ENCODE measurements around the gene ITPKB.

The ITPKB gene

DNA sequence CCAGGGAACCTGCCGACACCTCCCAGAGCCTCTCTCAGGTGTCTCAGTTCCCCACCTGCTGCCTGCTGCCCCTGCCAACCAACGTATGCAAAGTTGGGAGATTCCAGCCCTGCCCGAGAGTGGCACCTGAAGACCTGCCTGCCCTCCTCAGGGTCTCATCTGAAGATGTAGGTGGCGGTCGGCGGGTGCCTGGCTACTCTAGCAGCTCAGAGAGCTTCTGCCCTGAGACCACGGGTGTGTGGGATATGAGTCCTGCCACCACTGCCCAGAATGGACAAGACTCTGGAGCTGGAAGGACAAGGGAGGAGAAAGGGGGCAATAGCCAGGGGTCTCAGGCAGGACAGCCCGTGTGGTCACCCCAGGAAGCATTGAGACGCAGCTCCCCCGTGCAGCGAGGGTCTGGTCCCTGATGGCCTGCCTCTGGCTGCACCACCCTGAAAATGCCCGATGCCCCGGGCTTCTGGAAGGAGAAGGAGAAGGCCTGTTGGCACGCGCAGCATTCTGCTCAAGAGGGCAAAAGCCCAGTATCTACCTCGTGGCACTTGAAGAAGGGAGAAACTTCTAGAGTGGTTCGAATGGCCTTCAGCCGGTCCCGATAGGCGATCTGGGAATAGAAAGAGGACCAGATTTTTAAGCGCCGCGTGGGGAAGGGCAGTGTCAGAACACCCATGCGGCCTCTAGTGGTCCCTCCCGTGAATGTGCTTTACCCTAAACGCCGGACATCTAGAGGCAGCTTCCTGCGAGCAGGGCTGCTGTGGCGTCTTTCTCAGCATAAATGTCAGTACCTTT lies 101.7 kb downstream of the ITPKB start:
- no peak for DNase-seq (ENCODE audit: low read depth in 2 of 2)

DNA sequence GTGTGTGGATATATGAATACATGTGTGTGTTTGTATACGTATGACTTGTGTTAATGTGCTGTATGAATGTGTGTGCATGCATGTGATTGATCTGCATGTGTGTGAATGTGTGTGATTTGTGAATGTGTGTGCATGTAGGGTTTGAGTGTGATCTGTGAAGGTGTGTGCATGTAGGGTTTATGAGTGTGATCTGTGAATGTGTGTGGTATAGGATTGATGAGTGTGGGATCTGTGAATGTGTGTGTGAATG lies 102.3 kb downstream of the ITPKB start:
- DNase-seq (ENCODE audit: low read depth in 2 of 2) = no peak

DNA sequence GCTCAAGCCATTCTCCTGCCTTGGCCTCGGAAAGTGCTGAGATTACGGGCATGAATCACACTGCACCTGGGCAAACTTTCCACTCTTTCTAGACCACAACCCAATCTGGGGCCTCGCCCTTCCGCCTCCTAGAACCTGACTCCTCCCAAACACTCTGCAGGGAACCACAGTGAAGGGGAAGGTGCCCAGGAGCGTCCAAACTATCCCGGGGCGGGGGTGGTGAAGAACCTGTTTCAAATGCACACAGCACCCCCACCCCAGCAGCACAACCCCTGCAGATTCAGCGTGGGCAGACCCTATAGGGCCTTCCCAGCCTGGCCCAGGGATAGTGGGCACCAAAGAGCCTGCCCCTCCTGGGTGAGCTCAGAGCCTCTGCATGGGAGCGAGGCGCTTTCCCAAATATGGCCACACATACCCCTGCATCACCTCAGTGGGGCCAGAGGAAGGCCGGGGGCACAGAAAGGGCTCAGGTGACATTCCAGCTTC lies 103.6 kb downstream of the ITPKB start:
- DNase-seq (ENCODE audit: low read depth in 2 of 2) = peak; percentile 33 to 42

DNA sequence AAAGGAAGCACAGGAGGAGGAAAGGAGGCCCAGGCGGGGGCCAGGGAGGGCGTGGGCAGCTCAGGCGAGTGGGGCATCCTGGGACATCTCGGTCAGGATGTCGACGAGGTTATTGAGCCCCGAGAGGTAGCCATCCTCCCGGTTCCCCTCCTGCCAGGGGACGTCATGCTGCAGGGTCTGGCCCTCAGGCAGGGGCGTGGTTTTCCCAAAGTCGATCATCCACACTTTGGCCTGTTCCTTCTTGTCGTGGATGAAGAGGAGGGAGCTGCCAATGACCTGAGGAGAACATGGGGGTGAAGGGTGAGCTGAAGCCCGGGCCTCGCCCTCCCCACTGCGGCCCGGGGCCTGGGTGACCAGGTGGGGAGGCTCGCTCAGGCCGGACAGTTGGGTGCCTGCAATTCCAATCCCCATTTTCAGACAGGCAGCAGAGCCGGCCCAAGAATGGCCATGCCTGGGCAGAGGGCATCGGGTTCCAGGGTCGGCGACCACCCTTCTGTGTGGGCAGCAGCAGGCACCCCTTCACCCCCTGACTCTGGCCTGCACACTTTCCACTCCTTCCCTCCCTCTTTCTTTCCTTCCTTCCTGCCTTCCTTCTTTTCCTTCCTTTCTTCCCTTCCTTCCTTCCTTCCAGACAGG lies 104.4 kb downstream of the ITPKB start:
- no peak for DNase-seq (ENCODE audit: low read depth in 2 of 2)

DNA sequence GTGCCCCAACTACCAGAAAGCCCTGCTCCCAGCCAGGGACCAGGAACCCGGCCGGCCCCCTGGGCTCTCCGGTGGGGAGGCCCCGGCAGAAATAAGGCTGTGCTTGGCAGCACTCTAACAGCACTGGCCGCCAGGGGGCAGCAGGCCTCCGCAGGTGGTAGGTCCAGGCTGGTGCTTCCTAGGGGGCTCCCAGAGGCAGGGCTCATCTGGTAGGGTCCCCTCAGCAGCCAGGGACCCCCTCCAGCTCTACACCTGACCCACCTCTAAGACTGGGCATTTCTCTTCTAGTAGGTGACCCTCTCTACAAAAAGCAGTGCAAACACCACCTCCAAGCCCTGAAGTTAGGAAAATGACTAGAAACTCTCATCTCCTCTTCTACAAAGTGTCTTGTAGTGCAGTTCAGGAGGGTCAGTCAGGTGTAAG lies 104.9 kb downstream of the ITPKB start:
- DNase-seq (ENCODE audit: low read depth in 2 of 2) = peak; percentile 64 to 70

DNA sequence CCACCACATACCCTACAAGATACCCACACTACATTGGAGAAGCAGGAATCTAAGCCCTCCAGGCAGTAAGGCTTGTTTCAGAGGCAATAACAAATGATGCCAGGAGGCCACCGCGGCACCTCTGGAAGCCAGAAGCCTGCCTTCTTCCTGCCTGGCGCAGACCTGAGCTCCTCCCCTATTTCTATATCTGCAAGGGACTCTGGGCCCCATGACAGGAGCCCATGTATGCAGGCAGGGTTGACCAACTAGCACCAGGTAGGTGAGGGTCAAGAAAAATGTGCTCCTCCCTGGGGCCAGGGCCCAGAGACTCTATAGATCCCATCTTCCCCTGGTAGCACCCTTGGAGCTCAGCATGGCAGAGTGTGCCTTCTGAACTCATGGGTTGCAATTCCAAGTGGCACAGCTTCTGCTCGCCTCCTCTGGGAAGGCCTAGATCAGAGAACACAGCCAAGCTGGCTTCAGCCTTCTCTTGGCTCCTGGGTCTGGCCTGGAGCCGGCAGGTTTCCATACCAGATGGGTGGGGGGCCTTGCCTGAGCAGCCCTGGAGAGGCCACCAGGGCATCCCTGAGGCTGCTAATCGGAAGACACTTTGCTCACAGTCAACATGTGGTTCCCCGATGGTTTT lies 105.4 kb downstream of the ITPKB start:
- DNase-seq (ENCODE audit: low read depth in 2 of 2) = no peak

DNA sequence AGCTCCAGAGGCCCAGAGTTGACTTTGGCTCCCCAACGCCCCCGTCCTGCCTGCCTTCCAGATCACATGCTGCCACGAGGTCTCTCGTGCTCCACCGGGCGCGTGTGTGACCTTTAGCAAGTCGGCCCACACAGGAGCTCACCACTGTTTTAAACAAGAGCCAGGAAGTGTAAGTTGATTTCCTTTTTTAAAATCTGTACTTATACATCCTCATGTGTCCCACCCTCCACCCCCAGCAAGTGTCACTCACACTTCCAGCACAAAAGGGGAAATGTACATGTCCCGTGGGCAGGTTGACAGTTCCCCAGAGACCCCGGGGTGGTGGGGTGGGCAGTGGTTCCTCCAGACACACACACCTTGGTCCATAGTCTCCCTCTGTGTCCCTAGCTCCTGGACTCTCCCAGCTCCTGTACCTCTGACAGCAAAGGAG lies 106.1 kb downstream of the ITPKB start:
- peak in 1 of 2 donors; percentile 53 for DNase-seq (ENCODE audit: low read depth in 2 of 2)

DNA sequence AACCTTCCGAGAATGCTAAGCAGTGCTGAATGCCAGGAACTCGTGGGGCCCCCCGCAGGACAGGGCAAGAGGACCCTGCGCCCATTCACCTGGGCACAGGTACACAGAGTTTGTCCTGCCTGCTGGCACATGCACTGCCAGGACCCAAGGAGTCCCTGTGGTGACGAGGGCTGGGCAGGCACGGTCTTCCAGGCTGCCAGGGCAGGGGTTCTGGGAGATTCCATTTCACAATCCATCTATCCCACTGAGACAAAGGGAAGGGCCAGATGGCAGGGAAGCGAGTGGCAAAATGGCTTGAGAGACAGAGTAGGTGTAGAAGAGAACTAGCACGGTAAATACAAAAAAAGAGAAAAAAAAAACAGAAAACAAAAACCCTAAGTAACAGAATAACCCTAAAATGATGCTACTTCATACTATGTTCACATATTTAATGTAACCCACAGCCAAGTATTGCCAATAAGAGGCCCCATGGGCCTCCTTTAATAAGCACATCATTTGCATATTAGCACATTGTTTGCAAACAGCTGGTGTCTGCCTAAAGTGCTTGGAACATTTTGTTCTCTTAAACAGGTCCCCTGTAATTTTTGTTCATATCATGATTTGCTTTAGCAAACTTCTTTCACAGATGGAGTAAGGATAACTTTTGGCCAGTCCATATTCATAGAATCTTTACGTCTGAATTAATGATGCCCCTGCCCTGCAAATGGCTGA lies 106.8 kb downstream of the ITPKB start:
- DNase-seq (ENCODE audit: low read depth in 2 of 2) = no peak

DNA sequence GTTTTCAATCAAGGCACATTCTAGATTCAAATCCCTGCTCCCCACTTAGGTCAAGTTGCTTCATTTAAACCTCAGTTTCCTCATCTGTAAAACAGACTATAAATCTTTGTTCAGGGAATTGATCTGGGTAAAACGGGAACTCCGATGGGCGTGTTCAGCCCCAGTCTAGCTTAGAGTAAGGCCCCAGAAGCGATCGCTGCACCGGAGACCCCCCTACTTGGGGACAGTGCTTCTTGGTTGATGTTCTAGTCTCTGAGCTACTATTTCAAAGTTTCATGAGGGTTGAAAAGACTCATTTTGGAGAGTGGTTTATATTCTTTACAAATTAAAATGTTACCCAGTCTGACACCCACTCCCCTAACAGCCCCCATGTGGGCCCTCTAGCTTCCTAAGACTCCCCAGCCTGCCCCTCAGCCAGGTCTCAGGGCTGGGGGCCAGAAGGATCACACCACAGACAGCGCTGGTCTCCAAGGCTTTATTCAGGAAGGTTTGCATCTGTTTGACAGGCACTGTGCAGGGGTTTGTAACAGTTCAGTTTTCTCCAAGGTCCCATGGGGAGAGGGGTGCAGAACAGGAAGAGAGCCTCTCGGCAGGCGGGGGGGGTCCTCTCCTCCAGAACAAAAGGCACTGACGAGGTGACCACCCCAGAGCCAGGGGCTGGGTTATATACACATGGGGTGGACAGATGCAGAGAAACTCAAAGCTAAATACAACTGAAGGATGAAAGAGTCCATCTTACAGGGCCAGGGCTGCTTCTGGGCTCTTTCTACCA lies 107.7 kb downstream of the ITPKB start:
- no peak for DNase-seq (ENCODE audit: low read depth in 2 of 2)

DNA sequence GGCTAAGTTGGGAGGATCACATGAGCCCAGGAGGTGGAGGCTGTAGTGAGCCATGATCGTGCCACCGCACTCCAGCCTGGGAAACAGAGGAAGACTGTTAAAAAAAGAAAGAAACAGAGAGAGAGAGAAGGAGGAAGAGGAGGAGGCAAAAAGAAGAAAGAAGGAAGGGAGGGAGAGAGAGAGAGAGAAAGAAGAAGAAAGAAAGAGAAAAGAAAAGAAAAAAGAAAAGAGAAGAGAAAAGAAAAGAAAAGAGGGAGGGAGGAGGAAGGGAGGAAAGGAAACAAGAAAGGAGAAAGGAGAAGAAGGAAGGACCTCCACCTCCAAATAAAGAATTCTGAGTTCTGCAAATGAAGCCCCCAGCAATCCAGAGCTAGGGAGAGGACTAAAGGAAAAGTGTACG lies 108.5 kb downstream of the ITPKB start:
- no peak for DNase-seq (ENCODE audit: low read depth in 2 of 2)

DNA sequence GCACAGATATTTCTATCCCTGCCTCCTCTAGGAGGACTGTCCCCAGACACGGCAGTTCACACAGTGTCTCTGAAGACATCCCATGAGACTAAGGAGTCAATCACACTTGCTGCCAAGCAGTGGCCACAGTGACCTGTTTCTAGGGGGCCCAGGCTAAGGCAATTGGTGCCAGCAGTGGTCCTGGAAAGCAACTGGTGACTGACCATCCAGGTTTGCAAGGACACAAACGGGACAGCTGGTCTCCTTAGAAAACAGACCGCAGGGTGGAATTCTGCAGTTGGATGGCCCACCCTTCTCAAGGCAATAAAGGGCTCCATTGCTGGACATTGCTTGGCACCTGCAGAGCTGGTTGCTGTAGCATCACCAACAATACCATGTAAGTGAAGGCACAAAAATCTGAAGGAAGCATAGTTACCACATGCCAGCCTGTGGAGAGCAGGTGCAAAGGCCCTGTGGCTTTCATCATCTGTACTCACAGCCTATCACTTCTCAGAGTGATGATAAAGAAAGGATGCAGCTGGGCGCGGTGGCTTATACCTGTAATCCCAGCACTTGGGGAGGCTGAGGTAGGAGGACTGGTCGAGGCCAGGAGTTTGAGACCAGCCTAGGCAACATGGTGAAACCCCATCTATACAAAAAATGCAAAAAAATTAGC lies 109.1 kb downstream of the ITPKB start:
- no peak for DNase-seq (ENCODE audit: low read depth in 2 of 2)

DNA sequence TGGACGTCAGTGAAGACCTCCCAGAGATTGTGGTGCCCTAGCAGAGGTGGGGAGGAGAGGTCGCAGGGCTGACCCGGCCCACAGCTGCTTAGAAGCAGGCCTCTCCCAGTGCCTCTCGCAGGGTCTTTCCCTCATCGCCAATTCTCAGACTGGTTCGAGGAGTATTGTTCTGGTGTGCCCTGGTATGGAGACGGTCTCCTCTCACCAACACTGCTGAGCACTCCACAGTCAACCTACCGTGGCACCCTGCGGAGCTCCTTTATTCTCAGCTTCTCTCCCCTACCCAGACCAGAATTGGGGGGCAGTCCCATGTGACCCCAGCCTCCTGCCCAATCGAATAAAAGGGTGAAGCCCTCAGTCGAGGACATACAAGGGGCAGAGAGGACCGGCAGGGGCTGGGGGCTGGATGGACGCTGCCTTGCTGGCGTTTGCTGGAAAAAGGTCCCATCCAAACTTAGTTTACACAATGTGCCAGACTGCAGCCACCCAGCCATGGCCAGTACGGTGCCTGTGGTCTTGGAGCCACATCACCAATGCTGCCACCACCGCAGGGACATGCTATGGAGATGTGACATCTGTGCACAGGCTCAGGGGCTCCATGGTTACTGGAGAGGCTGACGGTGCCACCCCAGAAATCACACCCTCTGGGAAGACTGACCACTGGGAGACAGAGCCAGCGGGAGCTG lies 109.7 kb downstream of the ITPKB start:
- no peak for DNase-seq (ENCODE audit: low read depth in 2 of 2)

DNA sequence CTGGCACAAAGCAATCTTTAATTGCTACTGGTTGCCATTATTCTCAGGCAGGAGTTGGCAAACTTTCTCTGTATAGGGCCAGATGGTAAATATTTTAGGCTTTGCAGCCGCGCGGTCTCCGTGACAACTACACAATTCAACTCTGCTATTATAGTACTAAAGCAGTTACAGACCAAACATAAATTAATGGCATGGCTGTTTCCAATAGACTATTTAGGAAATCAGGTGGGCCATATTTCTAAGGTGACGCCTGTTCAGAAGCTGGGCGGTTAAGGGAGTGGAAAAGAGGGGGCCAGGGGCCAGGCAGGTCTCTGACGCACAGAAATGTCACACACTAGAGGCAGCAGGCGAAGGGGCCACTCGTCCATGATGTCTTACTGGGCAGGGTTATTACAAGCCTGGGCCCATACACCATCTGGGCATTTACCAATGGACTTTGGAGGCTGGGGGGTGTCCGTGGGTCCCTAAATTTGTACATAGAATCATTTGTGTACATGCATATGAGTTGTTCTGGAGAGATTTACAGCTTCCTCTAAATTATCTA lies 110.4 kb downstream of the ITPKB start:
- no peak for DNase-seq (ENCODE audit: low read depth in 2 of 2)

DNA sequence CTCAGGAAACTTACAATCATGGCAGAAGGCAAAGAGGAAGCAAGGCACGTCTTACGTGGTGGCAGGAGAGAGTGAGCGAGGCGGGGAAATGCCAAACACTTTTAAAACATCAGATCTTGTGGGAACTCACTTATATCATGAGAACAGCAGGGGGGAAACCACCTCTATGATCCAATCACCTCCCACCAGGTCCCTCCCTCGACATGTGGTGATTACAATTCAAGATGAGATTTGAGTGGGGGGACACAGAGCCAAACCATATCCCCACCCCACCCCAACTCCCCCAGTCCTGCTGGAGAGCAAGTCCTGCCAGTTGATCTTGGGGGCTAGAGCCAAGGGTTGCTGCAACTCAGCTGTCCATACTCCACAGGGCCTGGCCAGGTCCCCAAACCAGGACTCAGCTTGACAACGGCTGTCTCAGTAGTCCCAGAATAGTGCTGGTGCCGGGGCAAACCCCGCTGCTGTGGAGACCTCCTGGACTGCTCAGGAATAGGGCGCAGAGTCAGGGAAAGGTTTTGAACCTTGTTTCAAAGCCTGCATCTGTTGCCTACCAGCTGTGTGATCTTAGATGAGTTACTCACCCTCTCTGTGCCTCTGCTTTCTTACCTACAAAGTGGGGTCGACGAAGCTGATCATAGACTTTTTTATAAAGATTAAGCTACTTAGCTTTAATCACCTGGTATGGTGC lies 111.0 kb downstream of the ITPKB start:
- no peak for DNase-seq (ENCODE audit: low read depth in 2 of 2)

DNA sequence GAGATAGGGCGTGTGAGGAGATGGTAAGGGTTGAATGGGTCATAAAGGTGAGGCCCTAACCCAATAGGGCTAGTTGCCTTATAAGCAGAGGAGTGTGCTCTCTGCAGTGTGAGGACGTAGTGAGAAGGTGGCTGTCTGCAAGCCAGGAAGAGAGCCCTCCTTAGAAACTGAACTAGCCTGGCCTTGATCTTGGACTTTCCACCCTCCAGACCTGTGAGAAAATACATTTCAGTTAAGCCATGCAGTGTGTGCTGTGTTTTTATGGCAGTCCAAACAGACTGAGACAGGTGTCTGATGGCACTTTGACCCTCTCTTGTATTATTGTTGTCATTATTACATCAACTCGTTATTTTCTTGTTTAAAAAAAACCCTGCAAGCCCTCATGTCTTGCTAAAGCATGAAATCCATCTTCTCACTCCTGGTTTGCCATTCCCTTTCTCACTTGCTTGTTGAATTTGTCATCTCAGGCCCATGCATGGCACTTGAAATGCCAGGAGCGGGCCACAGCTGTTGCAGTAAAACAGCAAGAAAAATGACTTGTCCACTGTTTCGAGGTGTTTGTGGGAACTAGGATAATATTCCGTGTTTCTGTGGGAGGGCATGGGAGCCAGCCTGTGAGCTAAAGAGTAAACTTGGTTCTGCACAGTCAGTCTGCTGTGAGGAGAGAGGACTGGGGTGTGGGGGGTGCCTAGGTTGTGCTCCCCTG lies 111.9 kb downstream of the ITPKB start:
- DNase-seq (ENCODE audit: low read depth in 2 of 2) = no peak

DNA sequence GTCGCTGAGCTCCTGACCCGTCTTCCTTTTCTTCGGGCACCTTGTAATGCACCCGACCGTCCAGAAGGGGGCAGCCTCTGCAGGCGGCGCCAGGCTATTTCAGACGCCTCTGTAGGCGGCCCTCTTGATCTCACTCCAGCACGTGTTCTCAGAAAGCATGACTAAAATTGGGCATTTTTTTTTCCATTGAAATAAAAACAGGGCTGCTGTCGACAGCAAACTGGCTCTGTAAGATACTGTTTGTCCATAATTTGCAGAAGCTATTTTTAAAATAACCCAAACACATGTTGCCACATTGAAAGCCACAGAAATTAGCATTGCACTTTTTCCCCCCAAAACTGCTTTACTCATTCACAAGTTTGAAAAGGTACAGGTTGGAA lies 112.5 kb downstream of the ITPKB start:
- peak; percentile 72 to 74 for DNase-seq (ENCODE audit: low read depth in 2 of 2)

DNA sequence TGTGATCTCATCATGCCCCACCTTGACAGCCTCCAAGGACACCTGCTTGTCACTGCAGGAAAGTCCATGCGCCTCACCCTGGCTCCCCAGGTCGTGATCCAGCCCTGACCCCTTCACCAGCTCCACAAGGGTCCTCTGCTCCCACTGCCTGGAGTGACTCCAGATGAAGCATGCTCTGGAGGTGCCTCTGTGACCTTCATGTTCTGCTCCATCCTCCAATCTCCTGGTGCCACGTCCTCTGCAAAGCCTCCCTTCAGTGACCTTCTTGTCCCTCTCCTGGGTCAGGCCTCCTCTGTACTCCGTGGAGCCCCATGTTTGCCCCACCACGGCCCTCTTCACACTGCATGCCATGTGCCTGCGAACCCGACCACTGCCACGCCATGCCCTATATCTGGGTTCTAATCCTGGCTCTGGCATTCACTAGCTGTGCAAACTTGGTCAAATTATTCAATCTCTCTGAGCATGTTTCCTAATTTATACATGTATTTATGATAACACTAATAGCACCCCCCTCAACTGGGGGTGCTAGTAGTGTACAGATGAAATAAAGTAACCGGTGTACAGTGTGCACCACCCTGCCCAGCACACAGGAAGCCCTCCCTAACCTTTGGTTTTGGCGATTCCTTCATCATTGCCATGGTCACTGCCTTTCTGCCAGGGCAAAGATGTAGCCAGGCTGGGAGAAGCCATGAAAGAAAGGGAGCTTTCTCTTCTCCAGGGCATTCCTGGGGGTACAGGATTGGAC lies 113.1 kb downstream of the ITPKB start:
- DNase-seq (ENCODE audit: low read depth in 2 of 2) = no peak

DNA sequence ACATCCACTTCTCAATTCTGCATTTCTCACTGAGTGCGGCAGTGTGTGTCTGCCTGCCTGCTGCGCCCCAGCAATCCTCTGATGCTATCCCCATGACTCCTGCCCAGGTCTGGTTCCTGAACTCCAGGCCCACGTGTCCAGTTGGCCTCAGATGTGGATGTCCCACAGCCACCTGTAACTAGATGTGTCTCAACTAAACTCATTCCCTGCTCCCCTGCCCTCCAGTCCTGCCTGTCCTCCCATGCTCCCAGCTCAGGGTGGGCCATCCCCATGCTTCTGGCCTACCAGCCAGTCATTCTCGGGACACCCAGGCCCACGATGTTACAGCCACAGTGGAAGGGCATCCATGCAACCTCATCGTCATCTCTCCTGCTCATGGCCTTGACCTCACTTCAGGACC lies 113.8 kb downstream of the ITPKB start:
- no peak for DNase-seq (ENCODE audit: low read depth in 2 of 2)
